Mucosa of stomach (tissue), 1 donor: ENCODE measurements around the gene ARMC12.
A peak's percentile ranks its signal among the peaks of the same experiment; 100 is the strongest.
"Not testable (repeated sequence)": the region's sequence is repeated elsewhere in the genome, so short reads cannot be mapped to it uniquely, and the experiment has no call there.

Experiments used
- H3K27me3 ChIP-seq: one replicate; pipeline ENCODE4 v1.7.0; 2013; ENCODE audit warnings: mild to moderate bottlenecking, low read length; ENCODE audit not compliant: control insufficient read depth, insufficient read depth
- H3K36me3 ChIP-seq: one replicate; pipeline ENCODE4 v1.7.0; 2013; ENCODE audit warnings: low read length; ENCODE audit not compliant: control insufficient read depth, insufficient read depth
- H3K4me1 ChIP-seq: one replicate; pipeline ENCODE4 v1.7.0; 2013; ENCODE audit warnings: mild to moderate bottlenecking, low read length; ENCODE audit not compliant: control insufficient read depth, insufficient read depth
- H3K4me3 ChIP-seq: one replicate; pipeline ENCODE4 v1.7.0; 2013; ENCODE audit warnings: low read length
- H3K9ac ChIP-seq: one replicate; pipeline ENCODE4 v1.7.0; 2013; ENCODE audit warnings: mild to moderate bottlenecking, low read length, moderate library complexity
- H3K9me3 ChIP-seq: one replicate; pipeline ENCODE4 v1.7.0; 2013; ENCODE audit warnings: mild to moderate bottlenecking, low read length, moderate library complexity; ENCODE audit not compliant: control insufficient read depth
- donor health status: Pancreatic carcinoma.

Gene ARMC12

DNA sequence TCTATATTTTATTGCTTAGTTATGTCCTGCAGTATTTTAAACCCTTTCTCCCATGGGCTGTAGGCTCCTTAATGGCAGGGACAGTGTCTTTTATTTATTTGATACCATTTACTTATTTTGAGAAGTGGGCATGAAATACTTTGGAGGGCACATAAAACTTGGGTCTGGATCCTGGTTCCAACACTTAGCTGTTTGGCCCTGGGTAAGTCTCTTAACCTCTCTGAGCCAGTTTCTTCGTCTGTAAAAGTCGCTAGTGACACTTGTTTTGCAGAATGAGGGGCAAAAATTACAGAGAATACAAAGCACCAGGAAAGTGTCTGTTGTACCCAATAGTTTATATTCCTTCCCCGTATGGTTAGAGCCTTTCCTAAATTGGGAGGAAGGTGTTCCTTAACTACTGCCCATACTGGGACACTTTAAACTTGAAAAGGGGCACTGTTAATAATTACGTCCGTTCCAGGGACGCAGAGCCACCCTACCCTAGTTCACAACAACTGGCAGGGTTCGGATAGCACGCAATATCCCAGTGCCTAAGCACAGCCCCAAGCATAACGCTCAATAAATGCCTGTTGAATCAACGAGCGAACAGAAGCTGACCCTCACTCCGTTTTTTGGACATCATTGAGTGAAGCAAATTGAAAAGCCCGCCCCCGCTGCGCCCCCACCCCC, 6.0 kb upstream of the ARMC12 start:
- H3K36me3 ChIP-seq: no peaks in the 10 kb centered on the region
- peaks cover 65% of the 10 kb centered on the region for H3K4me1 ChIP-seq
- H3K27me3 ChIP-seq: no peaks in the 10 kb centered on the region
- no peaks in the 10 kb centered on the region for H3K9me3 ChIP-seq
- H3K9ac ChIP-seq: peak overlapping the region; percentile 54
- H3K4me3 ChIP-seq: peak overlapping the region; percentile 29

DNA sequence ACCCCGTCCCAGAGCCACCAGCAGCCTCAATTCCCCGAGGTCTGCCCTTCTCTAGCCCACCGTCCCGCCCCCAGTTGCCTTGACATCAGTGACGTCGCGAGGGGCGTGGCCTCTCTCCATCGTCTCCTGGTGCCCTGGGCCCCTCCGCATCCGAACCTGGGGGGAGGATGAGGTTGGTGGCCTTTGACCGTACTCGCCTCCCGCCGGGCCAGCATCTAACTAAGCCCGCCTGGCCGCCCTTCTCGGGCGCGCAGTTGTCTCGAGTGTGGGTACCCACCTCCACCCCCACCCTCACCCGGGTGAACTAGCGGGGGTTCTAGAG, 5.5 kb upstream of the ARMC12 start:
- no peaks in the 10 kb centered on the region for H3K9me3 ChIP-seq
- H3K36me3 ChIP-seq: no peaks in the 10 kb centered on the region
- H3K27me3 ChIP-seq: no peaks in the 10 kb centered on the region
- H3K4me1 ChIP-seq: peaks cover 60% of the 10 kb centered on the region
- H3K9ac ChIP-seq: peak overlapping the region; percentile 86
- H3K4me3 ChIP-seq: peak overlapping the region; percentile 34

DNA sequence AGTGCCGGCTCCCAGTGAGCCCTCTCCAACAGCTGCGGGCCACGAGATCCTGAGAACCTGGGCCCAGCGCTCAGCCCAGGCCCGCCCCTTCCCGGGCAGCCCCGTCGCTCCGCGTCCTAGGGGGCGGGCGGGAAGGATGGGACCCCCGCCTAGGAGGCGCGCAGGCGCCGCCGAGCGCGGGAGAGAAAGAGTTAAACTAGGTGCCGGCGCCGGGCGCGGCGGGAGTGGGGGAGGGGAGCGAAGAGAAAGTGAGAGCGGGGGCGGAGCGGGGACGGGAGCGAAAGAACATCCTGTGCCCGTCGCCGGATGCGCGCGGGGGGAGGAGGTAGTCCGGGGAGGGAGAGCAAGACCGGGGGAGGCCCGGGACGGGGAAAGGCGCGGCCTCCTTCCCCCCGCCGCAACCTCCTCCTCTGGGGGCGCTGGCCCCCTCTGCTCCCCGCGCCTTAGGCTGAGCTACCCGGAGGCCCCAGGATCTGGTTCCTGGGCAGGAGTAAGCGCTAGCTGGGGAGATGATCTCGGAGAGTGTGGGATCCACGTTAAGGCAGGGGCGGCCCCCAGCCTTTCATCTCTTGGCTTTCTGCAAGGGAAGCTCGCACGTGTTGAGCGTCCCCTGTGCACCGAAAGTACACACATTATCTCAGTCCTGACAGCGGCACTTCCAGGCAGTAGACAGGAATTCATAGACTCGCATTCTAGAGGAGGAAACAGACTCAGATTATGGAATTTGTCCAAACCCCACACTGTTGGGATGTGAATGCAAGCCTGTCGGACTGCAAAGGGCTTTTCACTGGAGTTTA, 4.9 kb upstream of the ARMC12 start:
- Histone ChIP-seq H3K27me3 (no peaks in the 10 kb centered on the region), H3K4me1 (peaks cover 54% of the 10 kb centered on the region), H3K9me3 (no peaks in the 10 kb centered on the region), H3K36me3 (no peaks in the 10 kb centered on the region), H3K4me3 (peak overlapping the region; percentile 34), H3K9ac (peak overlapping the region; percentile 86)

DNA sequence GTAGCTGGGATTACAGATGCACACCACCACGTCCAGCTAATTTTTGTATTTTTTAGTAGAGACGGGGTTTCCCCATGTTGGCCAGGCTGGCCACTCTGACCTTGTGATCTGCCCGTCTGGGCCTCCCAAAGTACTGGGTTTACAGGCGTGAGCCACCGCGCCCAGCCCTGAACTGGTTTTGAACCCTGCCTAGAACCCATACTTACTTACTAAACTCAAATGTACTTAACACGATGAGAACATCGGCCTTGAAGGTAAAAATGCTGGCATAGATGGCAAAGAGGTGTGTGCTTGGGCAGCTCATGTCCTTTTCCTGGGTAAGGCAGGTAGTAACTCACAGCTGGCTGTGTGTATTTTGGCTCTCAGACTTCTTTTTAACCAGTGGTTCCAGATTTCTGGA, 3.2 kb upstream of the ARMC12 start:
- H3K9me3 ChIP-seq: no peaks in the 10 kb centered on the region
- H3K27me3 ChIP-seq: no peaks in the 10 kb centered on the region
- H3K9ac ChIP-seq: no peak overlapping the region
- no peaks in the 10 kb centered on the region for H3K36me3 ChIP-seq
- H3K4me3 ChIP-seq: no peak overlapping the region
- H3K4me1 ChIP-seq: peaks cover 40% of the 10 kb centered on the region

DNA sequence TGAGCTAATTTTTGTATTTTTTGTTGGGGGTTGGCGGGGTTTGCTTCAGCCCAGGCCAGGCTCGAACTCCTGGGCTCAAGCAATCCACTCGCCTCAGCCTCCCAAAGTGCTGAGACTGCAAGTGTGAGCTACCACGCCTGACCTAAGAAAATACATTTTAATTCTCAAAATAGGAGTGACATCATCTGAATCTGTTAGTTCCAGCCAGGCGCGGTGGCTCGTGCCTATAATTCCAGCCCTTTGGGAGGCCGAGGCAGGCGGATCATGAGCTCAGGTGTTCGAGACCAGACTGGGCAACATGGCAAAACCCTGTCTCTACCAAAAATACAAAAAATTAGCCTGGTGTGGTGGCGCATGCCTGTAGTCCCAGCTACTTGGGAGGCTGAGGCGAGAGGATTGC, 2.5 kb upstream of the ARMC12 start:
- not testable (repeated sequence) for H3K27me3 ChIP-seq, H3K9me3 ChIP-seq, H3K4me3 ChIP-seq, H3K9ac ChIP-seq, H3K36me3 ChIP-seq
- peaks cover 34% of the 10 kb centered on the region for H3K4me1 ChIP-seq

DNA sequence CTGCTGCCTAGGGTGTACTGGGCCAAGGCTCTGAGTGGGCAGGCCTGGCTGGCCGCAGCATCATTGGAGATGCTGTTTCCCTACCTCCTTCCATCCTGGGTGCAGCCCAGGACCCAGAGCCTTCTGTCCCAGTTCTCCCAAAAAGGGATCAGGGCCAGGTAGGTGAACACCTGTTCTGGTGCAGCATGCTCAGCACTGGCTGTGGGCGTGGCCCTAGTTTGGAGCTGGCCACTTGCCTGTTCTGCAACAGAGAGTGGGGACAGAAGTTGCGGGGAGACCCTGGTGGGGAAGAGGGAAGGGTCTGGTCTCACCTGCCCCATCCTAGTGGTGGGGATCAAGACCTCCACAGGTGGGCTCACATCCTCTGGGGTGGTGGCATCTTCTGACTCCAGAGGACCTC, 1.4 kb upstream of the ARMC12 start:
- Histone ChIP-seq H3K9ac (no peak overlapping the region), H3K27me3 (no peaks in the 10 kb centered on the region), H3K9me3 (no peaks in the 10 kb centered on the region), H3K36me3 (no peaks in the 10 kb centered on the region), H3K4me3 (no peak overlapping the region), H3K4me1 (peaks cover 22% of the 10 kb centered on the region)

DNA sequence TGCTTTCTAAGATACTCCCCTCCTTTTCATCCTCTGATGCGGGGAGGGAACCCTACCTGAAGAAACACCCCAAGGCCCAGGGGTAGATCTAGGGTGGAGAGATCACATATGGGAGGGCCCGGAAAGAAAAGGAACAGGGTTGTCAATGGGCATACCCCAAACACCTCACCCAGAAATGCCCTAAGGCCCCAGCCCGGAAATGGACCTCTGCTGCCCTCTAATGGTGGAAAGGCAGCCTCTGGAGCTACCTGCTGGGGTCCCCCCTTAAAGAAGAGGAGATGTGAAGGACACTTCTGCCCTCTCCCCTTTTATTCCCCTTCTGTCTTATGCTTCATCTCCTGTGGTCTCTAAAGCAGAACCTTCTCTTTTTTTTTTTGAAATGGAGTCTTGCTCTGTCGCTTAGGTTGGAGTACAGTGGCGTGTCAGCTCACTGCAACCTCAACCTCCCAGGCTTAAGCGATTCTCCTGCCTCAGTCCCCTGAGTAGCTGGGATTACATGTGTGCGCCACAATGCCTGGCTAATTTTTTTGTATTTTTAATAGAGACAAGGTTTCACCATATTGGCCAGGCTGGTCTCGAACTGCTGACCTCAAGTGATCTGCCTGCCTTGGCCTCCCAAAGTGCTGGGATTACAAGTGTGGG, 458 bp upstream of the ARMC12 start:
- no peak overlapping the region for H3K4me3 ChIP-seq
- no peaks in the 10 kb centered on the region for H3K27me3 ChIP-seq
- peaks cover 15% of the 10 kb centered on the region for H3K4me1 ChIP-seq
- no peaks in the 10 kb centered on the region for H3K9me3 ChIP-seq
- H3K9ac ChIP-seq: peak overlapping the region; percentile 1
- no peaks in the 10 kb centered on the region for H3K36me3 ChIP-seq

DNA sequence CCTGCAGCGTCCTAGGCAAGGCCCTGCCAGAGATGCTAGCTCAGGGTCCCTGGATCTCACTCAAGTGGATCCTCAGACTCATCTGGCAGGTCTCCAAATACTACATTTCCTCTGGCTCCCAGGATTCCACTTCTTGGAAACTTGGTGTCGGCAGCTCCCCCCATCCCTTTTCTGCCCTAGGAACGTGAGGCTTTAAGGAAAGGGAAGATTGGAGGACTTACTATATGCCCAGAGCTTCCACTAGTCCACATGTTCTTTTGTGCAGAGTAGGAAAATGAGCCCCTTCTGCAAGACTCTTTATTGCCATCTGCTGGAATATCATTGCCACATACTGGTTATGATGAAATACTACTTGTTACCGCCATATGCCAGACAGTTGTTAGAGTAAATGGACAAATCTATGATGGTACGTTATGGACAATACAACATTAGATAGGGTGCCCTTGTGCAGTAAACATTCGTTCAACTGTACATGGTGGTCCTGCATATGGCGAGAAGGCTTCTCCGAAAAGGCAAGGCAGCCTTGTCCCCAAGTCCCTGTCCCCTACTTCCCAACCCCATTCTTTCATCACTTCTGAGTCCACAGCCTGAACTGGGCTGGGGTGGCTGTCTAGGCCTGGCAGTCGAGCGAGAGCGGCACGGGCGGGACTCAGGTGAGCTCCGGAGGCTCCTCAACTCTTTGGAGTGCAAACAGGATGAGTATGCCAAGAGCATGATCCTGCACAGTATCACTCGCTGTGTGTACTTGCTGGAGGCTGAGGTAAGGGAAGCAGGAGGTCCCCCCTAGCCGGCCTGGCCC, 780 bp downstream of the ARMC12 start:
- H3K9ac ChIP-seq: no peak overlapping the region
- no peaks in the 10 kb centered on the region for H3K36me3 ChIP-seq
- H3K9me3 ChIP-seq: no peaks in the 10 kb centered on the region
- H3K4me3 ChIP-seq: no peak overlapping the region
- no peaks in the 10 kb centered on the region for H3K27me3 ChIP-seq
- peaks cover 9% of the 10 kb centered on the region for H3K4me1 ChIP-seq

DNA sequence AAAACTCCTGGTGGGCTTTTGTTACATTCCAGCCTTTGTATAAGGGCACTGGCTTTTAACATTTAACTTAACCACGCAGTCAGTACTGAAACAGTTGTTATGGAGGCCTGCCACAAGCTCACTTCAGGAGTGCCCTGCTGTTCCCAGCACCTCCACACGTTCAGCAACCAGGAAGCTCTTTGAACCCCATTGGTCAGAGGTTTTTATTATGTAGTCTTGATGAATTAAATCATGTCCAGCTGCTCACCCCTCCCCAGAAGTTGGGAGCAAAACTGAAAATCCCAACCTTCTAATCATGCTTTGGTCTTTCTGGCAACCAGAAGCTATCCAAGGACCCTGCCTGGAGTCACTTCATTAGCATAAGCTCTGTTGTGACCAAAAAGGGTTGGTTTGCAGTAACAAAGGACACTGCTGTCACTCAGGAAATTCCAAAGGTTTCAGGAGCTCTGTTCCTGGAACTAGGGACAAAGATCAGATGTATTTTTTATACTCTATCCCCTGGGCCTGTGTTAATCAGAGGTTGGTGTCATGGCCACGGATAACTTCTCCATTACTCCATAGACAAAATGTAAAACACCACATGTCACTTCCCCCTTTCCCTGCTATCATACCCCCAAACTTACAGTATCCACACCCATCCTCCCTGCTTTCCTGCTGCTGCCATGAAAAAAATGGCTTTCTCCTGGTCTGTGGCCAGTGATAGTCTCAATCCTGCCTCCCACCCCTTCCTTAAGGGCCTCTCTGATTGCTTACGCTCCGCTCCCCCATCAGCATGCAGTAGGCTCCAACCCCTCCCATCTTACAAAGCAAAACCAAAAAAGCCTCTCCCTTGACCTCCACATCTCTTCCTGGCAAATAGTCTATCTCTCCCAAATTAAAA, 3.1 kb downstream of the ARMC12 start:
- no peaks in the 10 kb centered on the region for H3K4me1 ChIP-seq
- no peaks in the 10 kb centered on the region for H3K9me3 ChIP-seq
- no peaks in the 10 kb centered on the region for H3K27me3 ChIP-seq
- H3K9ac ChIP-seq: no peak overlapping the region
- H3K36me3 ChIP-seq: no peaks in the 10 kb centered on the region
- H3K4me3 ChIP-seq: no peak overlapping the region

DNA sequence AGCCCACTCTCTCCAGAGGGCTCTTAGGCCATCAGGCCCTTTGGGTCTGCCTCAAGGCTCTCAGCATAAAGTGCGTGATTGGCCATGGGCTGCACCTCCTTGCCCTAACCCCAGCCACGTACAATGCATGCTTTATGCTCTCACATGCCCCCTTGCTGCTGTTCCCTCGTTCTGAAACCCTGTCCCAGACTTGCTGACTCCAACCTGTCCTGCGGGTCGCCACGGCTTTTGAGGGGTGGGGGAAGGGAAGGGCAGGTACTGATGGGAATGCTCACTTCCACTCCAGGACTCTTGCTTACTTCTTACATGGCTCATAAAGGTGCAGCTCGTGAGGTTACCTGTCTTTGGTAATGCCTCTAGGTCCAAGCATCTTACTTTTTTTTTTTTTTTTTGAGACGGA, 6.0 kb downstream of the ARMC12 start:
- no peaks in the 10 kb centered on the region for H3K36me3 ChIP-seq
- no peak overlapping the region for H3K4me3 ChIP-seq
- no peak overlapping the region for H3K9ac ChIP-seq
- H3K27me3 ChIP-seq: no peaks in the 10 kb centered on the region
- no peaks in the 10 kb centered on the region for H3K9me3 ChIP-seq
- H3K4me1 ChIP-seq: no peaks in the 10 kb centered on the region

DNA sequence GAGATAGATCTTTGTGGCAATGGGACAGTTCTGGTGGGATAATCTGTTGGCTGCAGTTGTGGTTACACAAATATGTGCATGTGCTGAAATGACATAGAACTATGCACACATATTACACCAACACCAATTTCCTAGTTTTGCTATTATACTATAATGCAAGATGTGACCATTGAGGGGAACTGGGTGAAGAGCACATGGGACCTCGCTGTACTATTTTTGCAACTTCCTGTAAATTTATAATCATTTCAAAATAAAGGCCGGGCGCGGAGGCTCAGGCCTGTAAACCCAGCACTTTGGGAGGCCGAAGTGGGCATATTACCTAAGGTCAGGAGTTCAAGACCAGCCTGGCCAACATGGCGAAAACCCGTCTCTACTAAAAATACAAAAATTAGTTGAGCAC, 8.7 kb downstream of the ARMC12 start:
- Histone ChIP-seq H3K4me1 (no peaks in the 10 kb centered on the region), H3K27me3 (no peaks in the 10 kb centered on the region), H3K36me3 (no peaks in the 10 kb centered on the region), H3K9ac (no peak overlapping the region), H3K9me3 (no peaks in the 10 kb centered on the region), H3K4me3 (no peak overlapping the region)
